Breast epithelium (tissue), 3 donors: ENCODE results near the gene CAPN15.

Source experiments
- CTCF ChIP-seq, 3 donors: fragments of 450-650 bp; IDR thresholded peaks; one replicate each; pipeline ENCODE4 v1.5.1; 2016 to 2017; ENCODE audit warnings: antibody characterized with exemption in 3 of 3, mild to moderate bottlenecking in 3 of 3, moderate library complexity in 3 of 3
- POLR2A ChIP-seq: fragments of 450-650 bp; IDR thresholded peaks from one replicate; pipeline ENCODE4 v1.6.1; 2016; ENCODE audit warnings: antibody characterized with exemption, mild to moderate bottlenecking, moderate library complexity
- POLR2AphosphoS5 ChIP-seq, 3 donors: sonication (generic); formaldehyde crosslinking; IDR thresholded peaks; one replicate each; pipeline ENCODE4 v1.6.1; 2017; ENCODE audit warnings: antibody characterized with exemption in 3 of 3

GRCh38 chr16:553601-554296, 26.2 kb downstream of the CAPN15 start:
- TF ChIP-seq CTCF (IDR thresholded peaks at IDR 0.05) (no peak), POLR2A (no peak), POLR2AphosphoS5 (IDR thresholded peaks at IDR 0.05) (no peak)
